ENCODE results near the gene RASSF8.

Gene RASSF8

DNA sequence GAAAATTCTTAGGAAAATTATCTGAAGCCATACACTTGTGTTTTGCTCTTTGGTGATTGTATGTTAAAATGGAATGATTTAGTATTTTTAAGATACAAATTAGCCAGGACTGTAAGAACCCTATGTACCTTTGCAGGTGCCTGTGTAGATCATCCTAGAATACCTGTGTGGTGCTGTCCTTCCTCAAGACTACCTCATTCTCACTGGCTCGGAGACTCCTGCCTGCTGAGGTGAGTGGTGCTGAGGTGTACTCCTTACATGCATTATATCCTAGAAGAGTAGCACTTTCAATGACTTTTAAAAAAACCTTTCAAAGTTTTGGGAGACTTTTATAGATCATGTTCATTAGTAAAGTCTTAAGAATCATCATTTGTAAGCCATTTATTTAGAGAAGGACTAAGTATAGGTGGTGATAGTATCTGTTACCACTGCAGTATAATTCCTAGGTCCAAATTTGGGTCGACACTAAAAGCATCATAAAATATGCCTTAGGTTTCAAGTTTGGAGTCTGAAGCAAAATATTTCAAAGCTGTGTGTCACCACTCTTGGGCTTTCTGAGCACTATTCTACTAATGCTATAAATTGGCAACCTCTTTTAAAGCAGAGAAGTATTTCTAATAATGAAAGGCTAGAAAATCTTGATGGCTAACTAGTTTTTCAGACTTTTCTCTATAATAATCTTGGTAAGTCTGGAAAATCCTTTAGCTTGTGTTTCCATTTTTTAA is 36.6 kb downstream of the RASSF8 start:
- DNase-seq = no peak

DNA sequence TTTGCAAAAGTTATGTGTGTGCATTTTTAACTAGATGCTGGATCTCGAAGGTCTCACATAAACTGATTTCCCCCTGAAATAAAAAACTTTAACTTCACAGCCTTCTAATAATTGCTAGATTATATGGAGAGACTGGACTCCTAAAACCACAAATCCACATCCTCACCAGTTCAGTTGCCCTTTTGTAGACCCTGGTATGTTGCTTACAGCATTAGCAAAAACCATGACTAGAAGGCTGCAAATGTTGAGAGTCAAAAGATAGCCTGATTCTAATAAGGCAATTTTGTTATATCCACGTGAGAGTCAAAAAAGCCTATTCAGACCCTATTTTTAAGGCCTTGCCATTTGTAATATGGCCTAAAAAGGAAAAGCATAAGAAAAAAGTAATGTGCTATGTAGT is 37.4 kb downstream of the RASSF8 start:
- no peak for DNase-seq

DNA sequence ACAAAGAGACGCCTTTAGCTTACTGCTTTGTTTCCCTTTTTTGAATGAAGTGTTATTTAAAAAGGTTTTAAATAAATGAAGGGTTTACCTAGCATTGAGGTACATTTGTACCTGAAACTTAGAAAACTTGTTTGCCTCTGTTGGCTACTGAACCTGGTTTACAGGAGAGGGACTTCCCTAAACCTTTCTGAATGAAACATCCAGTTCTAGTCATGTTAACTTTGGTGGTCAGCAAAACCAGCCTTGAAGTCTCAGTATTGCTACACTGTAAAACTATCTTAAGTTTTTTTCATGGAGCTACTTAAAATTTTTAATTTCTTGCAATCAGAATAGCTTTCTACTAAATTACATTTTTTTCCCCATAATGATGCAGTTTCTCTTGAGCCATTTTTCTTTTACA is 38.2 kb downstream of the RASSF8 start:
- DNase-seq = no peak

DNA sequence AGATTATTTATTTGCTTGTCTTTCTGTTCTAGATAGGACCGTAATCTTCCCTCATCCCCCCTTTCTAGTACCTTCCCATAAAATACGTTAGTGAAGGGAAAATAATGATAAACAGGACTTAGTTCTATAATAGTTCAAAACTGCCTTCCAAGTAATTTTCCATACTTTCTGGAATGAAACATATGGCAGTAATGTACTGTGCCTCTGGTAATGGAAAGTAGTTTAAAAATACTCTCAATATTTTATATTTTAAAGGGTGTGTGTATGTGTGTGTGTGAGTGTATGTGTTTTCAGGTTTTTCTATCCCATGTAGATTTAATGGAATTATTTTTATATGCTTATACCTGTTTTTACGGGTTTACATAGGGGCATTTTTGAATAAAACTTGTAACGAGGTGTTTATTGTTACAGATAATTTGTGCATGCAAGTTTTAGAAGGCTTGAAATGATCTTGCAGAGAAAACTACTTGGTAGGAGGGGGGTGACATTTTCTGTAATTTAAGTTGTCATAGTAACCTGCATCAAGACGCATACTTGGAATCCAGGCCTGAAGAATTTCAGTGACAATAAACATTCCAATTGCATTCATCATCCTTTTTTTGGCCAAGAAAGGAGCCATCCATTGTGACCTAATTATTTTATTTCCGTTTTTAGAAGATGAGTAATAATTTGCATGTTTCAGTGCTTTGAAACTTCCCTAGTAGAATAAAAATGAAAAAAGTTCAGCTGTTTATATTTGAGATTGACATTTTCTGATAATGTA is 38.9 kb downstream of the RASSF8 start:
- DNase-seq = no peak

- no peak for DNase-seq
These were observed 42.4 kb downstream of the RASSF8 start for GRCh38 chr12:26000898-26001297.

DNA sequence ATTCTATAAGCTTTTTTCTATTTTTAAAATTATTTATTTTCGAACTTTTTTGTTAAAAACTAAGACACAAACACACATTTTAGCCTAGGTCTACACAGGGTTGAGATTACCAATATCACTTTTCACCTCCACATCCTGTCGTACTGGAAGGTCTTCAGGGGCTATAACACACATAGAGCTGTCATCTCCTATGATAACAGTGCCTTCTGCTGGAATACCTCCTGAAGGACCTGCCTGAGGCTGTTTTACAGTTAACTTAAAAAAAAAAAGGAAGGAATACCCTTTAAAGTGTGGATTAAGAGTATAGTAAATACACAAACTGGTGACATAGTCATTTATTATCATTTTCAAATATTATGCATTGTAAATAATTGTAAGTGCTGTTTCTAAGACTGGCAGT is 43.0 kb downstream of the RASSF8 start:
- DNase-seq = no peak

- no peak for DNase-seq
These were observed 44.6 kb downstream of the RASSF8 start for GRCh38 chr12:26003065-26003464.

- DNase-seq = no peak
These were observed 49.1 kb downstream of the RASSF8 start for GRCh38 chr12:26007566-26007965.

GRCh38 chr12:26009593-26009992 is 51.1 kb downstream of the RASSF8 start:
- no peak for DNase-seq

- DNase-seq = no peak
These were observed 51.9 kb downstream of the RASSF8 start for GRCh38 chr12:26010293-26010821.

DNA sequence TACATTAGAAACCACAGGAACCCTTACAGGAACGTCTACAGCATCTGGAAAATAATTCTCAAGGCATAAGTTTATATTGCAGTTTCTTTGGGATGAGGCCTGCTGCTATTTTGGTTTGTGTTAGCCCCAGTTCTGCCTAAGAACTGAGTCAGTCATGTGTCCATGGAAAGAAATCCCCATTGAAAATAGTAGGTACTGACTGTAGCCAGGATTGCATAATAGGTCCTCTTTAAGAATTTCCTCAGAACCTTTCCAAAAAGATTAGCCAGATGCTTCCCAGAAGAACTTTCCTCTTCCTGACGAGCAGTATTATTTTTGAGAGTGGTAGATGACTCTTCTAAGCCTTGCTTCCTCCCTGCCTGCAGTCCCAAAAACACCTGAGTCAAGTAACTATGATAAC is 52.6 kb downstream of the RASSF8 start:
- no peak for DNase-seq

GRCh38 chr12:26014085-26014484 is 55.6 kb downstream of the RASSF8 start:
- no peak for DNase-seq

GRCh38 chr12:26016516-26016915 is 58.0 kb downstream of the RASSF8 start:
- DNase-seq = no peak

DNA sequence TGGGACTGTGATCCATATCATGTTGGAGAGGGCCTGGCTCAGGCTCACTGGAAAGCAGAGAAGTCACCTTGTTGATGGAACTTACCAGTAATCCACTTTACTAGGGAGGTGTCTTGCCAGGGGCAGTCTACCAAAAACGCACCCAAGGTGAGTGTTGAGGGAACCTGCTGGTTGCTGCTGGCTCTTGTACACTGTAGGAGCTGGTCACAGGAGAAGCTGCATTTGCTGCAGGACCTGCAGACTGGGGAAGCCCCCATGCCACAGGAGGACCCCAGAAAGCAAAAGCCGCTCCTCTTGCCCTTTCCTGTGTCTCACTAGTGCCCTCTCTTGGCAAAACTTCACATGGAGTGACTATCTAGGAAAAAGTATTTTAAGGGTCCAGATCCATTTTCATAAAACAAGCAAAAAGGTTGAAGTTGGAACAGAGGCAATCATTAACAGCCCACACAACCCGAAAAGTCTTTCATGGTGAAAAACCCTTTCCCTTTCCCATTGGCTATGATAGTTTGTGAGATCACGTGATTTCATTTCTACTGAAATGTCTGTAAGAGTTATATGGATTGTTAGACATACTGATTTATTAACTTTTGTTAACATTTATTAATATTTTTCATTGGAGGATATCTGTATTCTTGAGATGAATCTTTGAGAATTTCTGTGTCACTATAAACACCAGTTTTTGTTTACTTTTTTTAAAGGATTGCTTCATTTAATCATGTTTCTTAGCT is 59.2 kb downstream of the RASSF8 start:
- no peak for DNase-seq

DNA sequence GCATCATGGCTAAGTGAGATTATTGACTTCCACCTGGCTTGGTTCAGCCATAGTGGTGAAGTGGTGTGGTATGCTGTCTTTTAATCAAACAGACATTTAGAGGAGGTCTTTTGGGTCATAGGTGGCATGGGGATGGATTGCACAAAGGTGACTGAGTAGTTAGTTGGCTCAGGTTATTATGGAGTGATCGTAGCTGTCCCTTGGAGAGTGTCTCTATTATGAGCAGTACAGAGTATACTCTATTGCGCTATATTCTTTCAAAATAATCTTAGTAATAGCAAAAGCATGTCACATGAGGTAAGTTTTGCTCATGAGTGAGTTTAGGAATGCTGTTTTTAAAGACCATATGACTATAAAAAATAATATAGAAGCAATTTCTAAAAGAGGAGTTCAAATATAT is 60.4 kb downstream of the RASSF8 start:
- DNase-seq = no peak

DNA sequence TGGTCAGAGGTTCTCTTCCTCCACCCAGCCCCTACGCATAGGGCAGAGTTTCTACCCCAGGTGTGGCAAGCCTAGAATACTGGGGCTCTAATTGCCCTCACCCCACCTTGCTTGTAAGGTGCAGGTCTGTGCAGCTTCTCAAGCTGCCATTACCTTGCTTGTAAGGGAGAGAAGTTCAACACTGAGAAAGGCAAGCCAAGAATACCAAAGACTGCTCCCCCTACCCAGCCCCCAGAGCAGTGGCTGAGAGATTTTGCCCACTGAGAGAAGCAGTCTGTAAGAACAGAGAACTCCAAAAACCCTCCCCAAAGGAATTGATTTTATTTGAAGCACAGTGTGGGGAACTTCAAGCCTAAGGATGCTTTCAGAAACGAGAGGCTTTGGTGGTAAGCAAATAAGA is 63.1 kb downstream of the RASSF8 start:
- DNase-seq = no peak

- no peak for DNase-seq
These were observed 63.6 kb downstream of the RASSF8 start for GRCh38 chr12:26022043-26022442.

GRCh38 chr12:26026713-26027112 is 68.2 kb downstream of the RASSF8 start:
- DNase-seq = no peak

DNA sequence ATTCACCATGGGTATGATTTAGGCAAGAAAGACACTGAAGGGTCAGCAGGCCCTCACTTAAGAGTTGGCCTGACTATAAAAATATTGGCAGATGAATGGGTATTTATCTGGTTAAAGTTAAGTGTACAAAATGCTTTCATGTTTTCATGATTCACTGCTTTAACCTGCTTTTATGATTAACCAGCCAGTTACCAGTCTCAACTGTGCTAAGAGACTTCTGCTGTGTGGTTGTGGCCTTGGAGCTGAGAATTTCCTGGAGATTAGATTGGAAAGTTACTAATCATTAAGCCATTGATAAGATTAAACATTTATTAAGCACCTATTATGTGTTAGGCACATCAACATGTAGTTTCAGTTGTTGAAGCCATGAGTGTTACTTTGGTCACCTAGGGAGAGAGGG is 68.9 kb downstream of the RASSF8 start:
- no peak for DNase-seq

DNA sequence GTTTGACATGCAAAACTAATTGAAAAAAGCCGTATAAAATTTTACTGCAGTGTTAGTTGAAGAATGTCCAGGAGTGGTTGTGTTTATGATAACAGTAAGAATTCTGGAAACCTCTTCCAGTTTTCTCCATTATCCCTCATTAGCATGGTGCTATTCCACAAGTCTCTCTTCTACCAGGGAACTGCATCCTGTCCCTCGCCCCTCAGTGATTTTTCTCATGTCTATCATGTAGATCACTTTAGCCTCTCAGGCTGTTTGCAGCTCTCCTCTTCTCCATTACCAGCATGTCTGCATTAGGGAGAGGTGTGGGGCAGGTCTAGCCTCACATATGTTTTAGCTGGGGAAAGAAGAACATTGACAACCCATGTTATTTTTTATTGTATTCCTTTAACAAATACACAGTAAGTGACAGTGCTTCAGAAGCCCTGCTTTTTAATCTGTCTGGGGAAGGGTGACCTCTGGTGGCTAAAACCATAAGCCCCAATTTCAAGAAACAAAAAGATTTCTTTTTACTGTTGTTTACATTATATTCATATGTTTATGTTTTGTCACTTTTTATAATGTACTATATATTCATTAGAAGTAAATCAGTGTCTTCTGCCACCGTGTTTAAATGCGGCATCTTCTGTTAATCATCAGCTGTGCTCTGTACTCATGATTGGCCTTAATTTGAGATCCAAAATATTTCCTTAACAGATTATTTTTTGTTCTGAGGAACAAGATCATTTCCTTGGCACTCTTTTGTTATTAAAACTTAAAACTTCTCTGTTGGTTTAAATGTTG is 70.7 kb downstream of the RASSF8 start:
- no peak for DNase-seq

DNA sequence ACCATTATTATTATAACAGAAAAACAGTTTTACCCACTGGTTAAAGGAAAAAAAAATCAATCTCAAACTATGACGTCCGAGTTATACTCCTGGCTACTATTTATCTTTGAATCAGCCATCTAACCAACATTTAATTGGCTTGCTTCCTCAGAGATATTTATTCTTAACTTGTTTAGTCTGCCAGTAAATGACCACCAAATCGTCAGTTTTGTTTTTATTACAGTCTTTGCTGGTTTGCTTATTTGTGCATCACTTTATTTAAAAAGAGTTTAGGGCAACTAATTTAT is 71.2 kb downstream of the RASSF8 start:
- DNase-seq = no peak

- DNase-seq = no peak
These were observed 71.9 kb downstream of the RASSF8 start for GRCh38 chr12:26030371-26030770.

DNA sequence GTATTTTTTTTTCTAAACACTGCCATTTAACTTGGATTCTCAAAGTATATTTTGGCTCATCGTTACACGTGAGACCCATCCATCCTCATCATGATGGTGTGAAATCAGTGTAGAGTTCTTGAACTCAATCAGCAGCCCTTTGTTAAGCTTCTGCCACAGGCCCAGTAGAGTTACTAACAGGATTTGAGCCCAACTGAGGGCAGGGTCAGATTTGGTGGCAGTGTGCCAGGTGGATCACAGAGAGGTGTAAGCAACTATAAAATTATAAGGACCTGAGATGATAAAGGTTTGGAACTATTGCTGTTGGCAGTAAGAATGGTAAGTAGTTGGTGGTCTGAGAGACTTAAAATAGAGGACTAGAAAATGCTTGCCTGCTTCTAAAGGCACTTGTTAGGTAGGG is 72.8 kb downstream of the RASSF8 start:
- DNase-seq = no peak
